ENCODE results near the gene DCX. TPM values are rescaled to one million over a fixed set of nuclear protein-coding genes. Genes with fewer than 3 reads are reported as not detected.

DCX gene
- total RNA-seq, 1 donor from 2014 or later = 6.1 TPM

GRCh38 chrX:111442791-111443190 lies 30.8 kb upstream of the DCX start:
- Mint-ChIP-seq H3K27ac (no peak overlapping the region), H3K27me3 (ENCODE audit: low read depth) (no peaks in the 10 kb centered on the region), H3K36me3 (no peaks in the 10 kb centered on the region), H3K9me3 (no peaks in the 10 kb centered on the region), H3K4me1 (peaks cover 30% of the 10 kb centered on the region), H3K4me3 (no peak overlapping the region)
- DNase-seq (ENCODE audit: low spot score in 2 of 2, unreplicated experiment in 2 of 2) = no peak
- TF ChIP-seq CTCF (IDR thresholded peaks at IDR 0.05; ENCODE audit: unreplicated experiment) = no peak

- Mint-ChIP-seq H3K4me1 (peaks cover 5% of the 10 kb centered on the region), H3K4me3 (no peak overlapping the region), H3K36me3 (no peaks in the 10 kb centered on the region), H3K27ac (no peak overlapping the region), H3K9me3 (no peaks in the 10 kb centered on the region), H3K27me3 (ENCODE audit: low read depth) (no peaks in the 10 kb centered on the region)
- no peak for DNase-seq (ENCODE audit: low spot score in 2 of 2, unreplicated experiment in 2 of 2)
- TF ChIP-seq CTCF (IDR thresholded peaks at IDR 0.05; ENCODE audit: unreplicated experiment) = no peak
Measured at GRCh38 chrX:111435469-111435868, 23.5 kb upstream of the DCX start.

GRCh38 chrX:111431001-111431400 lies 19.0 kb upstream of the DCX start:
- no peaks in the 10 kb centered on the region for H3K9me3 Mint-ChIP-seq
- no peaks in the 10 kb centered on the region for H3K36me3 Mint-ChIP-seq
- TF ChIP-seq CTCF (IDR thresholded peaks at IDR 0.05; ENCODE audit: unreplicated experiment) = no peak
- no peak overlapping the region for H3K27ac Mint-ChIP-seq
- DNase-seq (ENCODE audit: low spot score in 2 of 2, unreplicated experiment in 2 of 2) = no peak
- peaks cover 5% of the 10 kb centered on the region for H3K4me1 Mint-ChIP-seq
- no peaks in the 10 kb centered on the region for H3K27me3 Mint-ChIP-seq (ENCODE audit: low read depth)
- H3K4me3 Mint-ChIP-seq = no peak overlapping the region

DNA sequence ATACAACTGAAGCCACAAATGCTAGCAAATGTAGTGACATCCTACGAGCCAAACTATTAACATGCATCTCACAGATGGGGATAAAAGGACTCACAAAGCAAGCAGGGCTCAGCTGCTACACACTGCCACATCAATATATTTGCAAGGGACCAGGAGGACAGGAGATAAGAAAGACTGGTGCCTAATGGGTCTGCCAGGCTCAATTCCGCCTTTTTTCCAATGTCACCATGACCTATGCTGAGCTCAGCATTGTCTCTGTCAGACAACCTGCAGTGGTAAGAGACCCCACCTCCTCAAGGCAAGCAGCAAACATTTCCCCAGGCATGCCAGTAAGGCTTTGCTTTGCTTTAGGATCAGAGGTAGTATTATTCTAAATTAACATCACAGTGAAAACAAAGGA lies 435 bp downstream of the DCX start:
- Mint-ChIP-seq H3K36me3 (no peaks in the 10 kb centered on the region), H3K9me3 (no peaks in the 10 kb centered on the region), H3K4me3 (peak overlapping the region; percentile 54), H3K27me3 (ENCODE audit: low read depth) (peaks cover 3% of the 10 kb centered on the region), H3K27ac (no peak overlapping the region), H3K4me1 (peaks cover 21% of the 10 kb centered on the region)
- DNase-seq (ENCODE audit: low spot score in 2 of 2, unreplicated experiment in 2 of 2) = no peak
- no peak for TF ChIP-seq CTCF (IDR thresholded peaks at IDR 0.05; ENCODE audit: unreplicated experiment)

DNA sequence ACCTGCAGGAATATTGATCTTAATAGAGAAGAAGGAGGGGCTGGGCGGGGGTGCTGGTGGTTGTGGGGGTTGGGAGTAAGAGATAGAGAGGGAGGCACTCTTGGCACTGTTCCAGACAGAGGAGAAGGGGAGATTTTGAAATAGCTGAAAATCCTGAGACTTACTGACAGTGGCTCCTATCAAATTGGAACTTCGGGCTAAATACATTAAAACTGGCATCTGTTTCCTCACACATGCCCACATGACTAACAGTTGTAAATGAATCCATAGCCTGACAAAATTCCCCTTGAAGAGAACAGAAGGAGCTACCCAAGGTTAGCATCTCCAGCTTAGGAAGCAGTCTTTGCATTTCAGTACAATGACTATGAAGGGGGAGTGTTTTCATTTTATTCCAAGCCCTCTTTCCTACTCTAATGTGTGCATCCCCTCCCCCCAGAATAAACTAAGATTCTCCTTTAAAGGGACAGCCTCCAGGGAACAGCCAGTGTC lies 1.4 kb downstream of the DCX start:
- no peak for DNase-seq (ENCODE audit: low spot score in 2 of 2, unreplicated experiment in 2 of 2)
- TF ChIP-seq CTCF (IDR thresholded peaks at IDR 0.05; ENCODE audit: unreplicated experiment) = no peak
- H3K9me3 Mint-ChIP-seq = no peaks in the 10 kb centered on the region
- H3K27me3 Mint-ChIP-seq (ENCODE audit: low read depth) = no peaks in the 10 kb centered on the region
- peaks cover 21% of the 10 kb centered on the region for H3K4me1 Mint-ChIP-seq
- no peak overlapping the region for H3K27ac Mint-ChIP-seq
- H3K4me3 Mint-ChIP-seq = peak overlapping the region; percentile 54
- H3K36me3 Mint-ChIP-seq = no peaks in the 10 kb centered on the region

DNA sequence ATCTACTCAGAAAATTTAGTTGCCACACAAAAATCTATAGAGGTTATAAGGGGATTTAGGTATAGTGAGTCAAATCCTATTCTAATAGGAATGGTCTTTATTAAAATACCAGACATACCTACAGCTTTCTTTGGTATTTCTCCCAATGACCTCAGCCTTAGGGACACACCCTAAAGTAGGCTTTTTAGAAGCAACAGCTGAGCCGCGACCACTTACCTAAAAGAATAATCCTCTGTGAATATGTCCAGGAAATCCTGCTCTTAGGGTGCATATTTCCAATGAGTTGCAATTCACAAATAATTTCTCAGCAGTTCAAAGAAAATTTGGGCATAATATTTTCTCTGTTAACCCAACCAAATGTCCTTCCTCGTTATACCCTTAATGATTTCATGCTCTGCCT lies 2.7 kb downstream of the DCX start:
- DNase-seq (ENCODE audit: low spot score in 2 of 2, unreplicated experiment in 2 of 2) = no peak
- Mint-ChIP-seq H3K27ac (no peak overlapping the region), H3K36me3 (no peaks in the 10 kb centered on the region), H3K4me3 (no peak overlapping the region), H3K9me3 (no peaks in the 10 kb centered on the region), H3K4me1 (peaks cover 21% of the 10 kb centered on the region), H3K27me3 (ENCODE audit: low read depth) (no peaks in the 10 kb centered on the region)
- TF ChIP-seq CTCF (IDR thresholded peaks at IDR 0.05; ENCODE audit: unreplicated experiment) = no peak

Data from mesothelial cell of epicardium (in vitro differentiated cells).